Psoas muscle (tissue), 8 donors: ENCODE data around the gene ADRA1B. TPM values are rescaled to one million over a fixed set of nuclear protein-coding genes. Genes with fewer than 3 reads are reported as not detected.

Experiments
- ATAC-seq, 4 donors: fragments of 200-7000 bp; cut with Tn5 transposase; one replicate each; pipeline ENCODE4 v1.9.1; 2020; ENCODE audit warnings: moderate library complexity in 3 of 4, mild to moderate bottlenecking in 2 of 4
- DNase-seq, 2 donors: peaks; one replicate each; pipeline ENCODE4 v3.0.0-alpha.2; 2020
- H3K27ac ChIP-seq: fragments of 200-600 bp; one replicate; pipeline ENCODE4 v1.8.0; 2022
- H3K27me3 ChIP-seq, 3 donors: fragments of 200-600 bp in 1 of 3; one replicate each; pipeline versions ENCODE4 v1.6.1 to v1.8.0; 2013 to 2022; ENCODE audit warnings: low read length in 2 of 3, mild to moderate bottlenecking in 2 of 3, moderate library complexity in 1 of 3; ENCODE audit not compliant: insufficient read depth in 3 of 3
- H3K36me3 ChIP-seq, 2 donors: fragments of 200-600 bp in 1 of 2; one replicate each; pipeline versions ENCODE4 v1.6.1 to v1.8.0; 2013 to 2022; ENCODE audit warnings: low read depth in 1 of 2, mild to moderate bottlenecking in 1 of 2, moderate library complexity in 1 of 2; ENCODE audit not compliant: insufficient read depth in 1 of 2
- H3K4me1 ChIP-seq: fragments of 200-600 bp; one replicate; pipeline ENCODE4 v1.8.0; 2022
- H3K4me3 ChIP-seq: fragments of 200-600 bp; one replicate; pipeline ENCODE4 v1.8.0; 2022; ENCODE audit warnings: mild to moderate bottlenecking
- H3K9me3 ChIP-seq: fragments of 200-600 bp; one replicate; pipeline ENCODE4 v1.8.0; 2022
- WGBS, 3 donors: extraction: QIAGEN DNeasy Blood & Tissue Kit; methylation state at CpG; one replicate each; pipeline versions ENCODE4 v1.1.6 to v1.1.7; 2013; 5-methylcytosine and 5-hydroxymethylcytosine counted together
- intact Hi-C, 2 donors: fragments of 100-400 bp; cut with DNase I; formaldehyde crosslinking; loops; one replicate each; pipeline versions ENCODE4 v1.11.0 to v1.14.2; 2022
- polyA plus RNA-seq, 3 donors: library from polyadenylated mRNA; stranded (reverse); fragments of 200-250 nt; gene quantifications; one replicate each; pipeline ENCODE4 v1.2.3, GENCODE V29; 2013
- total RNA-seq, 4 donors: library from RNA; stranded (reverse); fragmentation: NEBNext Ultra II Directional in 2 of 4; extraction: Animal tissue kit (Norgen Biotek cat#: 25700) in 2 of 4; gene quantifications; one replicate each; pipeline versions ENCODE4 v1.2.1 to v1.2.4, GENCODE V29; 2021 to 2023
- TF ChIP-seq, protein P1 (sequence below): fragments of 200-600 bp; IDR thresholded peaks from one replicate; pipeline ENCODE4 v1.8.0; 2022; ENCODE audit warnings: antibody characterized with exemption
- donor health status: healthy with polysubstance abuse.
- donor health status: DM: no; HTN: no; CAD: no; lungs with moderate emphysema.
- donor health status: Bipolar disorder and iron deficiency.
- donor health status: healthy.
- donor health status: DM: yes; HTN: yes; CAD: no.
- donor health status: DM: no; HTN: no; CAD: no.
- donor health status: DM: no; HTN: no; CAD: no.
- donor health status: DM: yes; HTN: yes; CAD: no.

Gene ADRA1B
- total and polyA plus RNA-seq, 7 donors, result 0.06 to 1.3 (median 0.24) TPM; not detected in 1

DNA sequence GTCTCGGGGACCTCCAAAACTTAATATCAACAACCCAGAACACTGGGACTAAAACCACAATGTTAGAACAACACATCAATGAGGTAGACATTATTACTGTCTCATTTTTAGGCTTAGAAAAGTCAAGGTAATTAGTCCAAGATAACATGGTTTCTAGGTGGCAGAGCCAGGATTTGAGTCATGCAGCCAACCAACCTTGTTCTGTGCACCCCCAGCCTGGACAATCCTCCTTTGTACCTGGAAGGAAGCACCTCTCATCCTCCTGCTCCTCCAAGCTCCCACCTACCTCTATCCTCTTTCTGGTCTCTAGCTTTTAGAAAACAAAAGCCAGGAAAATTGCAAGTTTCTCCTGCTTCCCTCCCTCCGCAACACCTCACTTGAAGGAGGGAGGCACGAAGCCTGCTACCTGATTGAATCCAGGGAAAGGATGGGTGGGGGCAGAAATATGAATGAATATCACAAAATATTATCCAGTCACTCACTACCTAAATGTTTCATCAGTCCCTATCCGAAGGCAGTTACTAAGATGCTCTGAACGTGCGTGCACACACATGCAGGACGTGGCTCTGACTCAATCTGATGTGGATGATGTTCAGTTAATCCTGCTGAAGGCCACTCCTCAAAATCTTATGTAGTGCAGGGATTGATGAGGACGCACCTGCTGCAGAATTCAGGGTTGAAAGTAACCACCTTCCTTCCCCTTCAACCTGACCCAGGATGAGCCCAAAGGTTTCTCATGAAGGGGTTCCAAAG is 66.3 kb downstream of the ADRA1B start:
- ATAC-seq (no peak), DNase-seq (no peak)
- WGBS, 3 donors, result 85 to 86% (median 85%) methylated on average over 8 of the region's 8 CpGs
- no peaks in the 10 kb centered on the region for H3K36me3 ChIP-seq
- TF ChIP-seq, protein P1, sequence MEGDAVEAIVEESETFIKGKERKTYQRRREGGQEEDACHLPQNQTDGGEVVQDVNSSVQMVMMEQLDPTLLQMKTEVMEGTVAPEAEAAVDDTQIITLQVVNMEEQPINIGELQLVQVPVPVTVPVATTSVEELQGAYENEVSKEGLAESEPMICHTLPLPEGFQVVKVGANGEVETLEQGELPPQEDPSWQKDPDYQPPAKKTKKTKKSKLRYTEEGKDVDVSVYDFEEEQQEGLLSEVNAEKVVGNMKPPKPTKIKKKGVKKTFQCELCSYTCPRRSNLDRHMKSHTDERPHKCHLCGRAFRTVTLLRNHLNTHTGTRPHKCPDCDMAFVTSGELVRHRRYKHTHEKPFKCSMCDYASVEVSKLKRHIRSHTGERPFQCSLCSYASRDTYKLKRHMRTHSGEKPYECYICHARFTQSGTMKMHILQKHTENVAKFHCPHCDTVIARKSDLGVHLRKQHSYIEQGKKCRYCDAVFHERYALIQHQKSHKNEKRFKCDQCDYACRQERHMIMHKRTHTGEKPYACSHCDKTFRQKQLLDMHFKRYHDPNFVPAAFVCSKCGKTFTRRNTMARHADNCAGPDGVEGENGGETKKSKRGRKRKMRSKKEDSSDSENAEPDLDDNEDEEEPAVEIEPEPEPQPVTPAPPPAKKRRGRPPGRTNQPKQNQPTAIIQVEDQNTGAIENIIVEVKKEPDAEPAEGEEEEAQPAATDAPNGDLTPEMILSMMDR, result no peak
- peaks cover 0 to 20% (median 5%) of the 10 kb centered on the region in 3 donors for H3K27me3 ChIP-seq
- H3K4me1 ChIP-seq, result no peaks in the 10 kb centered on the region
- no peak overlapping the region for H3K27ac ChIP-seq
- no peaks in the 10 kb centered on the region for H3K9me3 ChIP-seq
- no peak overlapping the region for H3K4me3 ChIP-seq
- intact Hi-C loops, result loop anchor here in 1 of 2 donors (10.0 kb wide), 2 partner anchors 468 to 828 kb away; no protein-coding TSS in a partner anchor

DNA sequence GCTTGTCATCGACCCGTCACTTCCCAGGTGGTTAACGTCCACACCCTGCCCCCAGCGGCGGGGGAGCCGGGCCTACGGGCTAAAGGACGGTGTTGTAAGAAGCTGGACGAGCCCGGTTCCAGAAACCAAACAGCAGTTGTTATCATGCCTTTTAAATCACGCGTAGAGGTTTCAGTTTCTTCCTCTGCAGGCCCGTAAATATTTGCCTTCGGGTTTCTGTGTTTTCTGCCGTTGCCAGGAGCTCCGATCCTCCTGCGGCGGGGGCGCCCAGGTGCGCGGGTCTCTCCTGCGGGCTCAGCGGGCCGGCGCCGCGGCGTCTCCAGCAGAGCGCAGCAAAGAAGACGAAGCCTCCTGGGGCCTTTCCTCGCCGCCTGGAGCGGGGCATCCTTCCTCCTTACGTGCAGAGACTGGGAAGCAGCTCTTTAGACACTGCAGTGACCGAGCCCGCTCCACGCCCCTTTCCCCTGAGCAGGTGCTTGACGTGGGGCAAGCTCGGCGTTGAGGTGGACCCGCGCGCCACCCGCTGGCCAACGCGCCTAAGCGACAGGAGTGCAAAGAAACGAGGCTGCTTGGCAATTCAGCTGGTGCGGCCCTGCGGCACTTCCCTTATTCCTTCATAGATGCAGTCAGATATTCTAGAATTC is 70.9 kb downstream of the ADRA1B start:
- intact Hi-C loops, result loop anchor here (2.0 to 10.0 kb wide), 6 partner anchors 470 to 832 kb away; no protein-coding TSS in a partner anchor
- TF ChIP-seq, protein P1, result peak; percentile 70
- H3K27me3 ChIP-seq, result peaks cover 0 to 32% (median 8%) of the 10 kb centered on the region in 3 donors
- DNase-seq (peak; percentile 73 to 86), ATAC-seq (peak; percentile 93 to 98 (median 96))
- no peaks in the 10 kb centered on the region for H3K36me3 ChIP-seq
- WGBS, 3 donors, result 1% methylated on average over 50 of the region's 50 CpGs
- peak overlapping the region; percentile 60 for H3K4me3 ChIP-seq
- no peaks in the 10 kb centered on the region for H3K9me3 ChIP-seq
- no peaks in the 10 kb centered on the region for H3K4me1 ChIP-seq
- no peak overlapping the region for H3K27ac ChIP-seq

DNA sequence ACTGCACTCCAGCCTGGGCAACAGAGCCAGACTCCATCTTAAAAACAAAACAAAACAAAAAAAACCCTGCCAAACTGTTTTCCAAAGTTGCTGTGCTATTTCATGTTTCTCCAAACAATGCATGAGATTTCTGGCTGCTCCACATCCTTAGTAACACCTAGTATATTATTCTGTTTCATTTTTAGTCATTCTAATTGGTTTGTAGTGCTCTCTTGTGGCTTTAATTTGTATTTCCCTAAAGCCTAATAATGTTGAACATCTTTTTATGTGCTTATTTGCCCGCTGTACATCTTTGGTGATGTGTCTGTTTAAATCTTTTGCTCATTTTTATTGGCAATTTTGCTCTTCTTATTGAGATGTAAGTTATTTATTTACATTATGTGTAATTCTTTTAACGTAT is 74.2 kb downstream of the ADRA1B start:
- H3K27me3 ChIP-seq, result peaks cover 0 to 32% (median 8%) of the 10 kb centered on the region in 3 donors
- no peak for ATAC-seq
- DNase-seq, result no peak
- H3K4me1 ChIP-seq, result no peaks in the 10 kb centered on the region
- intact Hi-C loops, result loop anchor here in 1 of 2 donors (5.0 kb wide), 1 partner anchor 833 kb away; no protein-coding TSS in a partner anchor
- H3K9me3 ChIP-seq, result no peaks in the 10 kb centered on the region
- H3K4me3 ChIP-seq, result no peak overlapping the region
- TF ChIP-seq, protein P1, result no peak
- no peaks in the 10 kb centered on the region for H3K36me3 ChIP-seq
- no peak overlapping the region for H3K27ac ChIP-seq
- 81 to 82% (median 81%) methylated on average over 2 of the region's 2 CpGs for WGBS, 3 donors

DNA sequence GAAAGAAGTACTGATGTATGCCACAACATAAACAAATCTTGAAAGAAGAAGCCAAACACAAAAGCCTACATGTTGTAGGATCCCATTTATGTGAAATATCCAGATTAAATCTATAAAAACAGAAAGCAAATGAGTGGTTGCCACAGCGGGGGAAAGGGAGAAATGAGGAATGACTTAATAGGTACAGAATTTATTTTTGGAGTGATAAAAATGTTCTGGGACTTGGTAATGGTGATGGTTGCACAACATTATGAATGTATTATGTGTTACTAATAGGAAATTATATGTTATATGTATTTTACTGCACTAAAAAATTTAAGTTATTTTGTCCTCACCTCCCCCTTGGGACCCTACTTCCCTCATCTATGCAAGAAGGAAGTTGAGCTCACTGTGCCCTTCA is 76.3 kb downstream of the ADRA1B start:
- DNase-seq (no peak), ATAC-seq (no peak)
- intact Hi-C loops, result loop anchor here in 1 of 2 donors (5.0 kb wide), 1 partner anchor 835 kb away; no protein-coding TSS in a partner anchor
- Histone ChIP-seq H3K4me3 (no peak overlapping the region), H3K9me3 (no peaks in the 10 kb centered on the region), H3K4me1 (no peaks in the 10 kb centered on the region), H3K36me3 (no peaks in the 10 kb centered on the region), H3K27me3 (peaks cover 0 to 24% (median 3%) of the 10 kb centered on the region in 3 donors), H3K27ac (no peak overlapping the region)
- 92 to 98% (median 94%) methylated on average over 1 of the region's 1 CpG for WGBS, 3 donors
- TF ChIP-seq, protein P1, result no peak
